Activated T-helper 17 cell treated with anti-CD3 and anti-CD28 coated beads, Interleukin-2, amount 50 U/mL, for 72 hours (primary cell): ENCODE measurements around the gene GSS. TPM values are rescaled to one million over a fixed set of nuclear protein-coding genes. Genes with fewer than 3 reads are reported as not detected.
"Not testable (repeated sequence)": the region's sequence is repeated elsewhere in the genome, so short reads cannot be mapped to it uniquely, and the experiment has no call there.

ENCODE experiments used
- ATAC-seq: fragments of 150-1000 bp; cut with Tn5 transposase; replicated peaks from 2 replicates; pipeline ENCODE4 v1.10.0; 2021; ENCODE audit warnings: mild to moderate bottlenecking, moderate library complexity
- H3K27ac Mint-ChIP-seq: one replicate; pipeline ENCODE4 v1.8.0; 2022; ENCODE audit warnings: mixed read lengths
- H3K27me3 Mint-ChIP-seq: one replicate; pipeline ENCODE4 v1.8.0; 2022; ENCODE audit warnings: mixed read lengths
- H3K36me3 Mint-ChIP-seq: one replicate; pipeline ENCODE4 v1.8.0; 2022; ENCODE audit warnings: low read depth, mild to moderate bottlenecking, mixed read lengths
- H3K4me1 Mint-ChIP-seq: one replicate; pipeline ENCODE4 v1.8.0; 2022; ENCODE audit warnings: mixed read lengths
- H3K4me3 Mint-ChIP-seq: one replicate; pipeline ENCODE4 v1.8.0; 2022; ENCODE audit warnings: mild to moderate bottlenecking, mixed read lengths
- H3K9me3 Mint-ChIP-seq: one replicate; pipeline ENCODE4 v1.8.0; 2022; ENCODE audit warnings: mixed read lengths
- total RNA-seq, 2 donors: library from RNA; stranded (reverse); gene quantifications; one replicate each; pipeline ENCODE4 v1.2.3, GENCODE V29; 2022

Gene GSS
- total RNA-seq, 2 donors from 2014 or later: 54.7 to 57.4 TPM

GRCh38 chr20:34895465-34895864 lies 60.1 kb downstream of the GSS start:
- H3K9me3 Mint-ChIP-seq: no peaks in the 10 kb centered on the region
- no peak overlapping the region for H3K27ac Mint-ChIP-seq
- H3K27me3 Mint-ChIP-seq: no peaks in the 10 kb centered on the region
- no peak for ATAC-seq
- H3K4me1 Mint-ChIP-seq: peaks cover 19% of the 10 kb centered on the region
- H3K4me3 Mint-ChIP-seq: no peak overlapping the region
- H3K36me3 Mint-ChIP-seq: no peaks in the 10 kb centered on the region

GRCh38 chr20:34894723-34895122 lies 60.9 kb downstream of the GSS start:
- Mint-ChIP-seq H3K27me3 (no peaks in the 10 kb centered on the region), H3K9me3 (no peaks in the 10 kb centered on the region), H3K4me1 (peaks cover 25% of the 10 kb centered on the region), H3K36me3 (no peaks in the 10 kb centered on the region), H3K4me3 (no peak overlapping the region), H3K27ac (no peak overlapping the region)
- ATAC-seq: no peak

GRCh38 chr20:34892671-34893070 lies 62.9 kb downstream of the GSS start:
- Mint-ChIP-seq H3K4me3 (peak overlapping the region; percentile 43), H3K27ac (peak overlapping the region; percentile 81), H3K27me3 (no peaks in the 10 kb centered on the region), H3K36me3 (no peaks in the 10 kb centered on the region), H3K9me3 (no peaks in the 10 kb centered on the region), H3K4me1 (peaks cover 34% of the 10 kb centered on the region)
- ATAC-seq: no peak

- ATAC-seq: peak; percentile 96
- Mint-ChIP-seq H3K9me3 (no peaks in the 10 kb centered on the region), H3K36me3 (no peaks in the 10 kb centered on the region), H3K4me1 (peaks cover 34% of the 10 kb centered on the region), H3K27me3 (no peaks in the 10 kb centered on the region), H3K27ac (peak overlapping the region; percentile 81), H3K4me3 (peak overlapping the region; percentile 43)
Measured at GRCh38 chr20:34891166-34892062, 64.2 kb downstream of the GSS start.

DNA sequence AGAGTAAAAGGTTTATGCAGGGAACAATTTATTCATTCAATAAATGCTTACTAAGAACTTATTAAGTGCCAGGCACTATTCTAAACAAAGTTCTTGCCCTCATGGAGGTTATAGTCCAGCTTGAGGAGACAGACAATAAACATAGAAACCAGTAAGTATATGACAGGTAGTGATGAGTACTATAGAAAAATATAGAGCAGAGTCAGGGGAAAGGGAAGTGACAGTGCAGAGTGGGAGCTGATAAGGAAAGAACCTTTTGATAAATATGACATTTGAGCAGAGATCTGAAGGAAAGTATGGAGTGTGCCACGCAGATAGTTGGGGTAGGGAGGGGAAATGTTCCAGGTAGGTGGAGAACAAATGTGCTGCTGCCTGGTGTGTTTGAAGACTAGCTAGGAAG lies 67.1 kb downstream of the GSS start:
- Mint-ChIP-seq H3K27me3 (no peaks in the 10 kb centered on the region), H3K4me1 (peaks cover 34% of the 10 kb centered on the region), H3K4me3 (no peak overlapping the region), H3K27ac (no peak overlapping the region), H3K9me3 (no peaks in the 10 kb centered on the region), H3K36me3 (peaks cover 14% of the 10 kb centered on the region)
- no peak for ATAC-seq

- Mint-ChIP-seq H3K9me3 (no peaks in the 10 kb centered on the region), H3K36me3 (peaks cover 28% of the 10 kb centered on the region), H3K27ac (no peak overlapping the region), H3K27me3 (no peaks in the 10 kb centered on the region), H3K4me1 (peaks cover 33% of the 10 kb centered on the region), H3K4me3 (no peak overlapping the region)
- no peak for ATAC-seq
Measured at GRCh38 chr20:34887023-34887422, 68.6 kb downstream of the GSS start.

- Mint-ChIP-seq H3K4me3 (no peak overlapping the region), H3K27ac (no peak overlapping the region), H3K4me1 (peaks cover 26% of the 10 kb centered on the region), H3K9me3 (no peaks in the 10 kb centered on the region), H3K27me3 (no peaks in the 10 kb centered on the region), H3K36me3 (peaks cover 28% of the 10 kb centered on the region)
- ATAC-seq: no peak
Measured at GRCh38 chr20:34886122-34886521, 69.5 kb downstream of the GSS start.

DNA sequence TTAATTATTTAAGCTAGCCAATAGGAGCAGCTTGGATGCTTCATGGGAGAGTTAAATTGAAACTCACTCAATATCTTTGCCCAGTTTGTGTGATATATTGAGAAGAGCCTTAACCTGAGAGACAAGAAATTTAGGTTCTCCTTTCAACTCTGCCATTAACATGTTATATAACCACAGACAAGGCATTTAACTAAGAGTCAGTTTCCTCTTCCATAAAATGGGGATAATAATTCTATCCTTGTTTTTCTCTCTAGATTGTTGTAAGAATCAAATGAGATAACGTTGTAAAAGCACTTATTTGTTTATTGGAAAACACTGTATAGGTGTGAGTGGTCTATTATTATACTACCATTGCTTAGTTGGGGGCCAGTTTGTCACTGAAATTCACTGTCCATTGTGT lies 71.3 kb downstream of the GSS start:
- H3K27me3 Mint-ChIP-seq: no peaks in the 10 kb centered on the region
- H3K27ac Mint-ChIP-seq: peak overlapping the region; percentile 7
- no peak overlapping the region for H3K4me3 Mint-ChIP-seq
- ATAC-seq: no peak
- H3K4me1 Mint-ChIP-seq: peaks cover 13% of the 10 kb centered on the region
- no peaks in the 10 kb centered on the region for H3K9me3 Mint-ChIP-seq
- peaks cover 28% of the 10 kb centered on the region for H3K36me3 Mint-ChIP-seq

GRCh38 chr20:34883809-34884208 lies 71.8 kb downstream of the GSS start:
- Mint-ChIP-seq H3K27ac (peak overlapping the region; percentile 7), H3K36me3 (peaks cover 28% of the 10 kb centered on the region), H3K9me3 (no peaks in the 10 kb centered on the region)

DNA sequence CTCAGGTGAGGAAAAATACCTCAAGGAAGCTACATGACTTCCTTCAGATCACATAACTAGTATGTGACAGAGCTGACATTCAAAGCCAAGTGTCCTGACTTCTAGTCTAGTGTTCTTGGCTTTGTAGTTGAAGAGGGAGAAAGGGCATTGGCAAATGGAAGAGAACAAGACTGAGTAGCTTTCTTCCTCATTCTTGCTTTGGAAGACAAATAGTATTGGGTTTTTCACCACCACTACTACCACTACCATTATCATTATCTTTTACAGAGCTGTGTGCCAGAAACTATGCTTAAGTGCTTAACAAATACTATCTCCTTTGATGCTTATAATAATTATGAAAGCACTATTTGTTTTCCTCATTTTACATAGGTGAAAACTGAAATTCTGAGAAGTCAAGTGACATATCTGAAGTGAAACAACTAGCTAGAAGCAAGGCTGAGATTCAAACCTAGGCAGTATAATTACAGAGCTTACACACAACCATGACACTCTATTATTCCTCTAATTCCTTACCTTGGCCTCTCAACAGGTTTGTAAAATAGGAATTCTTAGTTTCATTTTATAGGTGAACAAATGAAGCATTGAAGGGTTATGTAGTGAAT lies 72.4 kb downstream of the GSS start:
- Mint-ChIP-seq H3K4me3 (no peak overlapping the region), H3K27ac (peak overlapping the region; percentile 7), H3K36me3 (peaks cover 28% of the 10 kb centered on the region), H3K4me1 (peaks cover 12% of the 10 kb centered on the region), H3K9me3 (no peaks in the 10 kb centered on the region), H3K27me3 (no peaks in the 10 kb centered on the region)
- ATAC-seq: peak; percentile 77

More at GRCh38 chr20:34883809-34884208, 71.8 kb downstream of the GSS start:
- Mint-ChIP-seq H3K4me3 (no peak overlapping the region), H3K4me1 (peaks cover 17% of the 10 kb centered on the region), H3K27me3 (no peaks in the 10 kb centered on the region)
- no peak for ATAC-seq

GRCh38 chr20:34881689-34882088 lies 73.9 kb downstream of the GSS start:
- Mint-ChIP-seq H3K4me1 (peaks cover 12% of the 10 kb centered on the region), H3K27me3 (no peaks in the 10 kb centered on the region), H3K36me3 (peaks cover 28% of the 10 kb centered on the region), H3K27ac (peak overlapping the region; percentile 6), H3K4me3 (no peak overlapping the region), H3K9me3 (no peaks in the 10 kb centered on the region)
- ATAC-seq: no peak

DNA sequence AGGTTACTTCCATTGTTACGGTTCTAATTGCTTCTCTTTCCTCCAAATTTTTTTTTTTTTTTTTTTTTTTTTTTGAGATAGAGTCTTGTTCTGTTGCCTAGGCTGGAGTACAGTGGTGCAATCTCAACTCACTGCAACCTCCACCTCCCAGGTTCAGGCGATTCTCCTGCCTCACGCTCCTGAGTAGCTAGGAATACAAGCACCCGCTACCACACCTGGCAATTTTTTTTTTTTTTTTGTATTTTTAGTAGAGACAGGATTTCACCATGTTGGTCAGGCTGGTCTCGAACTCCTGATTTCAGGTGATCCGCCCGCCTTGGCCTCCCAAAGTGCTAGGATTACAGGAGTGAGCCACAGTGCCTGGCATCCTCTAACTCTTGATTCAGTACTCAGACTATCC lies 74.6 kb downstream of the GSS start:
- not testable (repeated sequence) for H3K4me3 Mint-ChIP-seq, H3K27ac Mint-ChIP-seq, H3K9me3 Mint-ChIP-seq, ATAC-seq, H3K27me3 Mint-ChIP-seq
- H3K36me3 Mint-ChIP-seq: peaks cover 28% of the 10 kb centered on the region
- H3K4me1 Mint-ChIP-seq: peaks cover 13% of the 10 kb centered on the region

DNA sequence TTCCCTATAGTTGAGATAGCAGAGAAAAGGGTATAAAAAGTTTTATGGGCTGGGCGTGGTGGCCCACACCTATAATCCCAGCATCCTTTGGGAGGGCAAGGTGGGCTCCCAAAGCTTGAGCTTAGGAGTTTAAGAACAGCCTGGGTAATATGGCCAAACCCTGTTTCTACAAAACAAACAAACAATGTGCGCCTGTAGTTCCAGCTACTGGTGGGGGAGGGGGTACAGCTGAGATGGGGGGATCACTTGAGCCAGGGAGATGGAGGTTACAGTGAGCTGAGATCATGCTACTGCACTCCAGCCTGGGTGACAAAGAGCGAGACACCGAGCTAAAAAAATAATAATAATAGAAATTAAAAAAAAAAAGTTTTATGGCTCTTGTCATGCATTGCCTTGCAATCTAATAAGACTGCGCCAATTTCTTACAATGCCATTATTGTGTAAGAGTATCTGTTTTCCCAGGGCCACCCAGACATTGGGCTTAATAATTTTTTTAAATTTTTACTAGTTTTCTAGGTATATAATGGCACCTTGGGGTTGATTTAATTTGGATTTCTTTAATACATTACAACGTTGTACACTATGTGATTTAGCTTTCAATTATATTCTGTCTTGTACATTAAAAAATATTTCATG lies 75.3 kb downstream of the GSS start:
- Mint-ChIP-seq H3K4me3 (no peak overlapping the region), H3K27me3 (no peaks in the 10 kb centered on the region), H3K36me3 (peaks cover 28% of the 10 kb centered on the region), H3K4me1 (peaks cover 16% of the 10 kb centered on the region), H3K9me3 (no peaks in the 10 kb centered on the region), H3K27ac (no peak overlapping the region)
- ATAC-seq: no peak
